ENCODE data around the gene ZNF428. TPM values are rescaled to one million over a fixed set of nuclear protein-coding genes. Genes with fewer than 3 reads are reported as not detected.
"Not testable (repeated sequence)": the region's sequence is repeated elsewhere in the genome, so short reads cannot be mapped to it uniquely, and the experiment has no call there.

Gene ZNF428
- polyA plus RNA-seq, 2 donors = 20.4 to 27.3 TPM

DNA sequence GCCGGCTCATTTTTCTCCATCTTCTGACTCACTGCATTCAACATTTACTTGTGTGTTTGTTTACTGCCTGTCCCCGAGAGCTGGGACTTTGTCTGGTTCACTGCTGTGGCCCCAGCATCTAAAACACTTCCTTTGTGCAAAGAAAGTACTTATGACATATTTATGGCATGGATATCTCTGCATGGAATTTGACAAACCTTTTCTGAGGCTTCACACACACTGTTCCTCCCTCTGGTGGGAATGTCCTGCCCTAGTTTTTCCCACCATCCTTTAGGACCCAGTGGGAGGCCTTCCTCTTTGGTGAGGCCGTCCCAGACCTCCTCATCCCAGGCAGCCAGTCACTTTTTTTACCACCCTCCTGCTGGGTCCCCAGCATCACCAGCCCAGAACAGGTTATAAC, 8.9 kb downstream of the ZNF428 start:
- H3K4me1 ChIP-seq (ENCODE audit: control insufficient read depth in 2 of 2, insufficient read depth in 2 of 2, low read length in 1 of 2) = no peaks in the 10 kb centered on the region
- no peak overlapping the region for H3K27ac ChIP-seq (ENCODE audit: low read depth in 2 of 2, low read length in 1 of 2)
- H3K27me3 ChIP-seq (ENCODE audit: control insufficient read depth in 1 of 2, insufficient read depth in 2 of 2, low read length in 2 of 2) = no peaks in the 10 kb centered on the region
- no peak overlapping the region for H3K4me3 ChIP-seq (ENCODE audit: low read depth in 1 of 2, low read length in 2 of 2)
- 72 to 82% methylated on average over 3 of the region's 3 CpGs for WGBS, 2 donors
- no peaks in the 10 kb centered on the region for H3K9me3 ChIP-seq (ENCODE audit: control insufficient read depth in 2 of 2, insufficient read depth in 1 of 2, low read depth in 1 of 2, low read length in 1 of 2)
- peaks cover 7 to 15% of the 10 kb centered on the region in 2 donors for H3K36me3 ChIP-seq (ENCODE audit: control insufficient read depth in 2 of 2, insufficient read depth in 2 of 2, low read length in 1 of 2)

- no peak overlapping the region for H3K4me3 ChIP-seq (ENCODE audit: low read depth in 1 of 2, low read length in 2 of 2)
- H3K27me3 ChIP-seq (ENCODE audit: control insufficient read depth in 1 of 2, insufficient read depth in 2 of 2, low read length in 2 of 2) = no peaks in the 10 kb centered on the region
- H3K4me1 ChIP-seq (ENCODE audit: control insufficient read depth in 2 of 2, insufficient read depth in 2 of 2, low read length in 1 of 2) = no peaks in the 10 kb centered on the region
- no peak overlapping the region for H3K27ac ChIP-seq (ENCODE audit: low read depth in 2 of 2, low read length in 1 of 2)
- H3K36me3 ChIP-seq (ENCODE audit: control insufficient read depth in 2 of 2, insufficient read depth in 2 of 2, low read length in 1 of 2) = peaks cover 9 to 15% of the 10 kb centered on the region in 2 donors
- WGBS, 2 donors = 89 to 91% methylated on average over 7 of the region's 7 CpGs
- no peaks in the 10 kb centered on the region for H3K9me3 ChIP-seq (ENCODE audit: control insufficient read depth in 2 of 2, insufficient read depth in 1 of 2, low read depth in 1 of 2, low read length in 1 of 2)
Measured at GRCh38 chr19:43609872-43610271, 9.6 kb downstream of the ZNF428 start.

- Histone ChIP-seq H3K36me3 (ENCODE audit: control insufficient read depth in 2 of 2, insufficient read depth in 2 of 2, low read length in 1 of 2) (peaks cover 5 to 8% of the 10 kb centered on the region in 2 donors), H3K9me3 (ENCODE audit: control insufficient read depth in 2 of 2, insufficient read depth in 1 of 2, low read depth in 1 of 2, low read length in 1 of 2) (no peaks in the 10 kb centered on the region), H3K27me3 (ENCODE audit: control insufficient read depth in 1 of 2, insufficient read depth in 2 of 2, low read length in 2 of 2) (no peaks in the 10 kb centered on the region), H3K4me3 (ENCODE audit: low read depth in 1 of 2, low read length in 2 of 2) (no peak overlapping the region), H3K27ac (ENCODE audit: low read depth in 2 of 2, low read length in 1 of 2) (peak overlapping the region in 1 of 2 donors; percentile 59), H3K4me1 (ENCODE audit: control insufficient read depth in 2 of 2, insufficient read depth in 2 of 2, low read length in 1 of 2) (no peaks in the 10 kb centered on the region)
- WGBS, 2 donors = 73 to 79% methylated on average over 28 of the region's 28 CpGs
Measured at GRCh38 chr19:43607238-43608205, 11.9 kb downstream of the ZNF428 start.

GRCh38 chr19:43606569-43607229, 12.7 kb downstream of the ZNF428 start:
- H3K9me3 ChIP-seq (ENCODE audit: control insufficient read depth in 2 of 2, insufficient read depth in 1 of 2, low read depth in 1 of 2, low read length in 1 of 2) = no peaks in the 10 kb centered on the region
- H3K4me1 ChIP-seq (ENCODE audit: control insufficient read depth in 2 of 2, insufficient read depth in 2 of 2, low read length in 1 of 2) = no peaks in the 10 kb centered on the region
- H3K36me3 ChIP-seq (ENCODE audit: control insufficient read depth in 2 of 2, insufficient read depth in 2 of 2, low read length in 1 of 2) = peaks cover 2% of the 10 kb centered on the region in 2 donors
- no peaks in the 10 kb centered on the region for H3K27me3 ChIP-seq (ENCODE audit: control insufficient read depth in 1 of 2, insufficient read depth in 2 of 2, low read length in 2 of 2)
- peak overlapping the region; percentile 33 to 59 for H3K27ac ChIP-seq (ENCODE audit: low read depth in 2 of 2, low read length in 1 of 2)
- WGBS, 2 donors = 55 to 63% methylated on average over 7 of the region's 7 CpGs
- no peak overlapping the region for H3K4me3 ChIP-seq (ENCODE audit: low read depth in 1 of 2, low read length in 2 of 2)

- Histone ChIP-seq H3K36me3 (ENCODE audit: control insufficient read depth in 2 of 2, insufficient read depth in 2 of 2, low read length in 1 of 2) (peaks cover 2 to 7% of the 10 kb centered on the region in 2 donors), H3K27me3 (ENCODE audit: control insufficient read depth in 1 of 2, insufficient read depth in 2 of 2, low read length in 2 of 2) (no peaks in the 10 kb centered on the region), H3K4me3 (ENCODE audit: low read depth in 1 of 2, low read length in 2 of 2) (no peak overlapping the region), H3K4me1 (ENCODE audit: control insufficient read depth in 2 of 2, insufficient read depth in 2 of 2, low read length in 1 of 2) (no peaks in the 10 kb centered on the region), H3K9me3 (ENCODE audit: control insufficient read depth in 2 of 2, insufficient read depth in 1 of 2, low read depth in 1 of 2, low read length in 1 of 2) (no peaks in the 10 kb centered on the region), H3K27ac (ENCODE audit: low read depth in 2 of 2, low read length in 1 of 2) (peak overlapping the region; percentile 9 to 40)
- WGBS, 2 donors = 73 to 79% methylated on average over 7 of the region's 7 CpGs
Measured at GRCh38 chr19:43605875-43606568, 13.4 kb downstream of the ZNF428 start.

GRCh38 chr19:43600326-43600725, 19.1 kb downstream of the ZNF428 start:
- not testable (repeated sequence) for H3K4me3 ChIP-seq (ENCODE audit: low read depth in 1 of 2, low read length in 2 of 2); H3K4me1 ChIP-seq (ENCODE audit: control insufficient read depth in 2 of 2, insufficient read depth in 2 of 2, low read length in 1 of 2); H3K9me3 ChIP-seq (ENCODE audit: control insufficient read depth in 2 of 2, insufficient read depth in 1 of 2, low read depth in 1 of 2, low read length in 1 of 2); H3K27ac ChIP-seq (ENCODE audit: low read depth in 2 of 2, low read length in 1 of 2); H3K27me3 ChIP-seq (ENCODE audit: control insufficient read depth in 1 of 2, insufficient read depth in 2 of 2, low read length in 2 of 2)
- peaks cover 10 to 12% of the 10 kb centered on the region in 2 donors for H3K36me3 ChIP-seq (ENCODE audit: control insufficient read depth in 2 of 2, insufficient read depth in 2 of 2, low read length in 1 of 2)
- WGBS, 2 donors = 70 to 71% methylated on average over 5 of the region's 5 CpGs

- Histone ChIP-seq H3K4me3 (ENCODE audit: low read depth in 1 of 2, low read length in 2 of 2) (no peak overlapping the region), H3K4me1 (ENCODE audit: control insufficient read depth in 2 of 2, insufficient read depth in 2 of 2, low read length in 1 of 2) (peaks cover 7 to 8% of the 10 kb centered on the region in 2 donors), H3K36me3 (ENCODE audit: control insufficient read depth in 2 of 2, insufficient read depth in 2 of 2, low read length in 1 of 2) (peaks cover 10% of the 10 kb centered on the region in 2 donors), H3K27me3 (ENCODE audit: control insufficient read depth in 1 of 2, insufficient read depth in 2 of 2, low read length in 2 of 2) (no peaks in the 10 kb centered on the region), H3K9me3 (ENCODE audit: control insufficient read depth in 2 of 2, insufficient read depth in 1 of 2, low read depth in 1 of 2, low read length in 1 of 2) (no peaks in the 10 kb centered on the region), H3K27ac (ENCODE audit: low read depth in 2 of 2, low read length in 1 of 2) (no peak overlapping the region)
- 60 to 74% methylated on average over 4 of the region's 4 CpGs for WGBS, 2 donors
Measured at GRCh38 chr19:43599635-43600295, 19.7 kb downstream of the ZNF428 start.

DNA sequence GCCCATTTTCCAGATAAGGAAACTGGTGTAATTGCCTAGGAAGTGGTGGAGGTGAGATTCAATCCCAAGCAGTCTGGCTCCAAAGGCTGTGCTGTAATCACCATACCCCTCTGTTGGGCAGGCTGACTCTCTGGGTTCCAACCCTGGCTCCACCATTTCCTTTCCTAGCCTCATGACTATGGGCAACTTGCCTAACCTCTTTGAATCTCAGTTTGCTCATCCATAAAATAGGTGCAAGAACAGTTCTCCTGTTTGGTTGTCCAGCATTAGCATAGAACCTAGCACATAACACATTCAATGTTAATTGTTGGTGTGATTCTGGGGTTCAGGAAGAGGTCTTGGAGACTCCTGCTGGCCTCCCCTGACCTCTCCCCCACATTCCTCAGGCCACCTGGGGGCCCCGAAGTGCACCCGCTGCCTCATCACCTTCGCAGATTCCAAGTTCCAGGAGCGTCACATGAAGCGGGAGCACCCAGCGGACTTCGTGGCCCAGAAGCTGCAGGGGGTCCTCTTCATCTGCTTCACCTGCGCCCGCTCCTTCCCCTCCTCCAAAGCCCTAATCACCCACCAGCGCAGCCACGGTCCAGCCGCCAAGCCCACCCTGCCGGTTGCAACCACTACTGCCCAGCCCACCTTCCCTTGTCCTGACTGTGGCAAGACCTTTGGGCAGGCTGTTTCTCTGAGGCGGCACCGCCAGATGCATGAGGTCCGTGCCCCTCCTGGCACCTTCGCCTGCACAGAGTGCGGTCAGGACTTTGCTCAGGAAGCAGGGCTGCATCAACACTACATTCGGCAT, 20.8 kb downstream of the ZNF428 start:
- Histone ChIP-seq H3K27me3 (ENCODE audit: control insufficient read depth in 1 of 2, insufficient read depth in 2 of 2, low read length in 2 of 2) (no peaks in the 10 kb centered on the region), H3K4me1 (ENCODE audit: control insufficient read depth in 2 of 2, insufficient read depth in 2 of 2, low read length in 1 of 2) (peaks cover 7 to 8% of the 10 kb centered on the region in 2 donors), H3K4me3 (ENCODE audit: low read depth in 1 of 2, low read length in 2 of 2) (no peak overlapping the region), H3K27ac (ENCODE audit: low read depth in 2 of 2, low read length in 1 of 2) (no peak overlapping the region), H3K36me3 (ENCODE audit: control insufficient read depth in 2 of 2, insufficient read depth in 2 of 2, low read length in 1 of 2) (peaks cover 10 to 12% of the 10 kb centered on the region in 2 donors), H3K9me3 (ENCODE audit: control insufficient read depth in 2 of 2, insufficient read depth in 1 of 2, low read depth in 1 of 2, low read length in 1 of 2) (no peaks in the 10 kb centered on the region)
- WGBS, 2 donors = 93 to 95% methylated on average over 19 of the region's 19 CpGs

Data from esophagus (tissue), 2 donors.